Urinary bladder (tissue), 4 donors: ENCODE data around the gene HASPIN. TPM values are rescaled to one million over a fixed set of nuclear protein-coding genes. Genes with fewer than 3 reads are reported as not detected.
A peak's percentile ranks its signal among the peaks of the same experiment; 100 is the strongest.
"Not testable (repeated sequence)": the region's sequence is repeated elsewhere in the genome, so short reads cannot be mapped to it uniquely, and the experiment has no call there.

Source experiments
- DNase-seq: peaks from one replicate; pipeline ENCODE4 v3.0.0-alpha.2; 2015; ENCODE audit errors: extremely low spot score
- H3K27ac ChIP-seq: one replicate; pipeline ENCODE4 v1.5.1; 2013; ENCODE audit warnings: low read depth, mild to moderate bottlenecking, moderate library complexity
- H3K36me3 ChIP-seq: one replicate; pipeline ENCODE4 v1.6.1; 2013; ENCODE audit warnings: mild to moderate bottlenecking, moderate library complexity; ENCODE audit not compliant: insufficient read depth
- H3K4me1 ChIP-seq: one replicate; pipeline ENCODE4 v1.6.1; 2013; ENCODE audit warnings: mild to moderate bottlenecking, moderate library complexity; ENCODE audit not compliant: insufficient read depth
- H3K4me3 ChIP-seq: one replicate; pipeline ENCODE4 v1.5.1; 2013; ENCODE audit warnings: low read depth, low read length
- WGBS: extraction: QIAGEN DNeasy Blood & Tissue Kit; methylation state at CpG from one replicate; pipeline ENCODE4 v1.1.7; 2013; 5-methylcytosine and 5-hydroxymethylcytosine counted together
- polyA plus RNA-seq: library from polyadenylated mRNA; stranded (reverse); fragments of 200-250 nt; gene quantifications from one replicate; pipeline ENCODE4 v1.2.3, GENCODE V29; 2013
- total RNA-seq: library from RNA; depleted of rRNA; stranded (reverse); fragments of >200 nt; gene quantifications from one replicate; pipeline ENCODE4 v1.2.3, GENCODE V29; 2014
- donor health status: healthy with polysubstance abuse.
- donor health status: healthy.

Gene HASPIN
- total and polyA plus RNA-seq, 2 donors: 0.08 to 2.2 TPM

GRCh38 chr17:3689262-3690093 is 34.2 kb upstream of the HASPIN start:
- no peaks in the 10 kb centered on the region for H3K36me3 ChIP-seq
- H3K27ac ChIP-seq: no peak overlapping the region
- no peak overlapping the region for H3K4me3 ChIP-seq
- 87% methylated on average over 43 of the region's 44 CpGs for WGBS
- no peak for DNase-seq
- no peaks in the 10 kb centered on the region for H3K4me1 ChIP-seq

GRCh38 chr17:3690094-3690715 is 33.5 kb upstream of the HASPIN start:
- no peaks in the 10 kb centered on the region for H3K36me3 ChIP-seq
- DNase-seq: no peak
- H3K27ac ChIP-seq: no peak overlapping the region
- WGBS: 64% methylated on average over 22 of the region's 22 CpGs
- no peaks in the 10 kb centered on the region for H3K4me1 ChIP-seq
- H3K4me3 ChIP-seq: no peak overlapping the region

GRCh38 chr17:3691617-3692067 is 32.1 kb upstream of the HASPIN start:
- Histone ChIP-seq H3K4me3 (no peak overlapping the region), H3K36me3 (no peaks in the 10 kb centered on the region), H3K27ac (no peak overlapping the region), H3K4me1 (no peaks in the 10 kb centered on the region)
- WGBS: 81% methylated on average over 16 of the region's 16 CpGs
- DNase-seq: no peak

- Histone ChIP-seq H3K4me1 (no peaks in the 10 kb centered on the region), H3K36me3 (no peaks in the 10 kb centered on the region), H3K4me3 (no peak overlapping the region), H3K27ac (no peak overlapping the region)
- 84% methylated on average over 9 of the region's 9 CpGs for WGBS
- no peak for DNase-seq
Observed at GRCh38 chr17:3692346-3692745, 31.4 kb upstream of the HASPIN start.

GRCh38 chr17:3693141-3693540 is 30.6 kb upstream of the HASPIN start:
- Histone ChIP-seq H3K4me1 (no peaks in the 10 kb centered on the region), H3K4me3 (no peak overlapping the region), H3K27ac (no peak overlapping the region), H3K36me3 (no peaks in the 10 kb centered on the region)
- WGBS: 64% methylated on average over 4 of the region's 4 CpGs
- no peak for DNase-seq

- no peak for DNase-seq
Observed at GRCh38 chr17:3693829-3694231, 29.9 kb upstream of the HASPIN start.

GRCh38 chr17:3695129-3695722 is 28.5 kb upstream of the HASPIN start:
- Histone ChIP-seq H3K4me3 (peak overlapping the region; percentile 41), H3K4me1 (no peaks in the 10 kb centered on the region), H3K36me3 (no peaks in the 10 kb centered on the region), H3K27ac (no peak overlapping the region)
- 13% methylated on average over 17 of the region's 17 CpGs for WGBS
- no peak for DNase-seq

More at GRCh38 chr17:3693829-3694231, 29.9 kb upstream of the HASPIN start:
- Histone ChIP-seq H3K27ac (no peak overlapping the region), H3K4me3 (no peak overlapping the region), H3K36me3 (no peaks in the 10 kb centered on the region), H3K4me1 (no peaks in the 10 kb centered on the region)
- 72% methylated on average over 9 of the region's 9 CpGs for WGBS

GRCh38 chr17:3695723-3696411 is 27.8 kb upstream of the HASPIN start, which contains the start of gene P2RX5:
P2RX5 (minus strand) TSS chr17:3696155; CDS start chr17:3696005, 150 bp downstream.
- peak within 1 kb of the TSS; percentile 41 for H3K4me3 ChIP-seq
- H3K27ac ChIP-seq: no peak within 1 kb of the TSS
- DNase-seq: no peak
- H3K4me1 ChIP-seq: no peaks in the 10 kb centered on the region
- under 1% methylated on average over 65 of the region's 65 CpGs for WGBS
- H3K36me3 ChIP-seq: no peaks in the 10 kb centered on the region

- 49% methylated on average over 12 of the region's 12 CpGs for WGBS
Observed at GRCh38 chr17:3697103-3697476, 26.6 kb upstream of the HASPIN start.

GRCh38 chr17:3698139-3698538 is 25.6 kb upstream of the HASPIN start:
- H3K4me1 ChIP-seq: no peaks in the 10 kb centered on the region
- H3K36me3 ChIP-seq: no peaks in the 10 kb centered on the region
- no peak overlapping the region for H3K27ac ChIP-seq
- no peak for DNase-seq
- WGBS: 86% methylated on average over 4 of the region's 4 CpGs
- no peak overlapping the region for H3K4me3 ChIP-seq

More at GRCh38 chr17:3697103-3697476, 26.6 kb upstream of the HASPIN start:
- Histone ChIP-seq H3K27ac (no peak overlapping the region), H3K36me3 (no peaks in the 10 kb centered on the region), H3K4me1 (no peaks in the 10 kb centered on the region), H3K4me3 (no peak overlapping the region)
- DNase-seq: no peak

GRCh38 chr17:3699951-3700350 is 23.8 kb upstream of the HASPIN start:
- WGBS: 89% methylated on average over 4 of the region's 4 CpGs
- Histone ChIP-seq H3K4me3 (no peak overlapping the region), H3K4me1 (no peaks in the 10 kb centered on the region), H3K27ac (no peak overlapping the region), H3K36me3 (no peaks in the 10 kb centered on the region)
- DNase-seq: no peak

GRCh38 chr17:3702041-3702539 is 21.6 kb upstream of the HASPIN start:
- 87% methylated on average over 7 of the region's 7 CpGs for WGBS
- H3K4me3 ChIP-seq, DNase-seq, H3K27ac ChIP-seq, H3K36me3 ChIP-seq, H3K4me1 ChIP-seq: not testable (repeated sequence)
